ENCODE measurements around the gene PIK3CG. TPM values are rescaled to one million over a fixed set of nuclear protein-coding genes. Genes with fewer than 3 reads are reported as not detected.
A peak's percentile ranks its signal among the peaks of the same experiment; 100 is the strongest.

The PIK3CG gene
- total RNA-seq, 2 donors from 2014 or later, result 0.11 TPM; not detected in 1

DNA sequence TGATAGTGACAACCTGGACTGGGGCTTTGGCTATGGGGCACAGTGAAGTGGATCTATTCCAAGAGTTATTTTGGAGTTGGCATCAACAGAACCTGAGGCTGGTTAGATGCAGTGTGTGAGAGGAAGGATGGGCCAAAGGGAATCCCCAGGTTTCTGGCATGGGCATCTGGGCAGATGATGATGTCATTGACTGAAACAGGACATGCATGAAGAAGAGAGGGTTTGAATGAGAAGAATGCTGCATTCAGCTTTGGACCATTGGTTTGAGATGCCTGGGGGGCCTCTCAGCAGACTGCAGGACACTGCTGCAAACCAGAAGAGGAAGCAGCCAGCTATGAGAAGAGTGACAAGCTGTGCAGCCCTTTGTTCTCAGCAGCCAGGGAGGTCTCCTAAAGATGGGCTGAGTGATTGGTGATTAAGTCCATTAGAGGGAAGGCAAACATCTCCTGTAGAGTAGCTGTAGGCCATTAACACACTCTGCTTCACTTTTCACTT lies 23.1 kb upstream of the PIK3CG start:
- Histone ChIP-seq H3K36me3 (ENCODE audit: control insufficient read depth, insufficient read depth, low read length) (no peaks in the 10 kb centered on the region), H3K4me3 (ENCODE audit: low read length) (no peak overlapping the region), H3K27ac (ENCODE audit: low read depth, low read length) (no peak overlapping the region), H3K27me3 (ENCODE audit: control insufficient read depth, insufficient read depth, low read length, poor library complexity, severe bottlenecking) (peaks cover 17% of the 10 kb centered on the region), H3K4me1 (ENCODE audit: control insufficient read depth, insufficient read depth, low read length) (peaks cover 6% of the 10 kb centered on the region), H3K9me3 (ENCODE audit: control insufficient read depth, low read length) (peaks cover 15% of the 10 kb centered on the region), H3K9ac (ENCODE audit: extremely low read depth, low read length, poor library complexity, severe bottlenecking) (no peak overlapping the region)
- no peak overlapping the region for H3K4me3 Mint-ChIP-seq
- no peak overlapping the region for H3K27ac Mint-ChIP-seq
- H3K36me3 Mint-ChIP-seq (ENCODE audit: low read depth), result peaks cover 3% of the 10 kb centered on the region
- peaks cover 31% of the 10 kb centered on the region for H3K4me1 Mint-ChIP-seq
- no peaks in the 10 kb centered on the region for H3K9me3 Mint-ChIP-seq
- TF ChIP-seq CTCF (conservative IDR thresholded peaks at IDR 0.05), result no peak
- peaks cover 34% of the 10 kb centered on the region for H3K27me3 Mint-ChIP-seq (ENCODE audit: insufficient read depth)
- DNase-seq, result peak; percentile 69

DNA sequence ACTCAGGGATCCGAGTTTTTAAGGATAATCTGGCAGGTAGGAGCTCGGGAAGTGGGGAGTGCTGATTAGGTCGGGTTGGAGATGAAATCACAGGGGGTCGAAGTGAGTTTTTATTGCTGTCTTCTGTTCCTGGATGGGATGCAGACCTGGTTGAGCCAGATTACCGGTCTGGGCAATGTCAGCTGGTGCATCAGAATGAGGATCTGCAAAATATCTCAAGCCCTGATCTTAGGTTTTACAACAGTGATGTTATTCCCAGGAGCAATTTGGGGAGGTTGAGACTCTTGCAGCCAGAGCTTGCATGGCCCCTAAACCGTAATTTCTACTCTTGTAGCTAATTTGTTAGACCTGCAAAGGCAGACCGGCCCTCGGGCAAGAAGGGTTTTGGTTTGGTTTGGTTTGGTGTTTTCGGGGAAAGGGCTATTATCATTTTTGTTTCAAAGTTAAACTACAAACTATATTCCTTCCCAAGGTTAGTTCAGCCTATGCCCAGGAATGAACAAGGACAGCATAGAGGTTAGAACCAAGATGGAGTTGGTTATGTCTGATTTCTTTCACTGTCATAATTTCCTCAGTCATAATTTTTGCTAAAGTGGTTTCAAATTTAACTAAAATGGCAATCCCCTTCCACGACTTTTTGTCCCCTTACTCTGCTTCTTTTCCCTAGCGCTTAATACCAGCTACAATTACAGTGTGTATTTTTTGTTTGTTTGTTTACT lies 20.6 kb upstream of the PIK3CG start:
- Histone ChIP-seq H3K4me1 (ENCODE audit: control insufficient read depth, insufficient read depth, low read length) (peaks cover 6% of the 10 kb centered on the region), H3K27me3 (ENCODE audit: control insufficient read depth, insufficient read depth, low read length, poor library complexity, severe bottlenecking) (peaks cover 15% of the 10 kb centered on the region), H3K4me3 (ENCODE audit: low read length) (no peak overlapping the region), H3K36me3 (ENCODE audit: control insufficient read depth, insufficient read depth, low read length) (no peaks in the 10 kb centered on the region), H3K27ac (ENCODE audit: low read depth, low read length) (no peak overlapping the region), H3K9ac (ENCODE audit: extremely low read depth, low read length, poor library complexity, severe bottlenecking) (no peak overlapping the region), H3K9me3 (ENCODE audit: control insufficient read depth, low read length) (no peaks in the 10 kb centered on the region)
- no peak for TF ChIP-seq CTCF (conservative IDR thresholded peaks at IDR 0.05)
- H3K9me3 Mint-ChIP-seq, result no peaks in the 10 kb centered on the region
- WGBS, 2 experiments (ENCODE audit: insufficient coverage in 1 of 2, insufficient read length in 1 of 2), result 87 to 95% methylated on average over 4 to 10 of the region's 11 CpGs
- H3K27ac Mint-ChIP-seq, result no peak overlapping the region
- no peak overlapping the region for H3K4me3 Mint-ChIP-seq
- peaks cover 35% of the 10 kb centered on the region for H3K4me1 Mint-ChIP-seq
- peaks cover 34% of the 10 kb centered on the region for H3K27me3 Mint-ChIP-seq (ENCODE audit: insufficient read depth)
- DNase-seq, result no peak
- no peaks in the 10 kb centered on the region for H3K36me3 Mint-ChIP-seq (ENCODE audit: low read depth)

DNA sequence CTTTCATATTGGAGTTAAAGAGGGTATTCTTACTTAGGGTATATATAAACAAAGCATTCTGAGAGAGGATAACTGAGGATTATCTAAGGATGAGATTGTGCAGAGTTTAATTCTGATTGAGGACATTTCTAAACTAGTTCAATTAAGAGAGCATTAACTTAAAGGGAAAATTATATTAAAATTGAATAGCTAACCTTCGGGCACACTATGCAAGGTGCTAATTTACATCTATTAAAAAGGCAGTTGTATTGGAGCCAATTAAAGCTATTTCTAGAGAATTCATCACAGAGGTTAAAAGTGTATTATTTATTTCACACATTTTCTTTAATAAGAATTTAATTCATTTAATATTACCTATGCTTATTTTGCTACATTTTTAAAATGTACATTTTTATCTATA lies 17.0 kb upstream of the PIK3CG start:
- H3K9me3 Mint-ChIP-seq, result peaks cover 2% of the 10 kb centered on the region
- Histone ChIP-seq H3K9me3 (ENCODE audit: control insufficient read depth, low read length) (no peaks in the 10 kb centered on the region), H3K27me3 (ENCODE audit: control insufficient read depth, insufficient read depth, low read length, poor library complexity, severe bottlenecking) (peaks cover 15% of the 10 kb centered on the region), H3K36me3 (ENCODE audit: control insufficient read depth, insufficient read depth, low read length) (no peaks in the 10 kb centered on the region), H3K9ac (ENCODE audit: extremely low read depth, low read length, poor library complexity, severe bottlenecking) (no peak overlapping the region), H3K4me1 (ENCODE audit: control insufficient read depth, insufficient read depth, low read length) (no peaks in the 10 kb centered on the region), H3K4me3 (ENCODE audit: low read length) (no peak overlapping the region), H3K27ac (ENCODE audit: low read depth, low read length) (no peak overlapping the region)
- H3K27me3 Mint-ChIP-seq (ENCODE audit: insufficient read depth), result peaks cover 33% of the 10 kb centered on the region
- H3K36me3 Mint-ChIP-seq (ENCODE audit: low read depth), result no peaks in the 10 kb centered on the region
- DNase-seq, result no peak
- H3K27ac Mint-ChIP-seq, result no peak overlapping the region
- WGBS, 2 experiments (ENCODE audit: insufficient coverage in 1 of 2, insufficient read length in 1 of 2), result 100% methylated on average over 1 of the region's 1 CpG; no CpG with 5 or more reads in 1 of the 2 experiments
- peaks cover 7% of the 10 kb centered on the region for H3K4me1 Mint-ChIP-seq
- no peak for TF ChIP-seq CTCF (conservative IDR thresholded peaks at IDR 0.05)
- H3K4me3 Mint-ChIP-seq, result no peak overlapping the region

All from endodermal cell (in vitro differentiated cells).